GM23248 (cell line): ENCODE data around the gene SPAG6. TPM values are rescaled to one million over a fixed set of nuclear protein-coding genes. Genes with fewer than 3 reads are reported as not detected.
A peak's percentile ranks its signal among the peaks of the same experiment; 100 is the strongest.

Experiments
- DNase-seq: peaks from one replicate; pipeline ENCODE4 v3.0.0-alpha.2; 2015
- H2AFZ ChIP-seq: fragments of 200-600 bp; sonication (generic); 2 replicates; pipeline ENCODE4 v1.6.1; 2016; ENCODE audit warnings: antibody characterized with exemption
- H3F3A ChIP-seq: fragments of 200-600 bp; sonication (generic); 2 replicates; pipeline ENCODE4 v1.6.1; 2016; ENCODE audit warnings: mild to moderate bottlenecking, antibody characterized with exemption, mixed run types; ENCODE audit not compliant: insufficient read depth
- H3K27ac ChIP-seq: fragments of 200-600 bp; sonication (generic); 2 replicates; pipeline ENCODE4 v1.5.1; 2016; ENCODE audit warnings: mild to moderate bottlenecking
- H3K27me3 ChIP-seq: fragments of 200-600 bp; sonication (generic); replicated peaks from 2 replicates; pipeline ENCODE4 v1.6.1; 2016; ENCODE audit warnings: mild to moderate bottlenecking; ENCODE audit not compliant: insufficient read depth
- H3K36me3 ChIP-seq: fragments of 200-600 bp; sonication (generic); 2 replicates; pipeline ENCODE4 v1.6.1; 2016; ENCODE audit warnings: low read depth, mild to moderate bottlenecking
- H3K4me1 ChIP-seq: fragments of 200-600 bp; sonication (generic); 2 replicates; pipeline ENCODE4 v1.6.1; 2016; ENCODE audit warnings: mild to moderate bottlenecking; ENCODE audit not compliant: insufficient read depth
- H3K4me2 ChIP-seq: fragments of 200-600 bp; sonication (generic); one replicate; pipeline ENCODE4 v1.6.1; 2016; ENCODE audit warnings: mild to moderate bottlenecking; ENCODE audit not compliant: unreplicated experiment
- H3K4me3 ChIP-seq: fragments of 200-600 bp; sonication (generic); 2 replicates; pipeline ENCODE4 v1.5.1; 2016; ENCODE audit warnings: mild to moderate bottlenecking
- H3K79me2 ChIP-seq: fragments of 200-600 bp; sonication (generic); 2 replicates; pipeline ENCODE4 v1.6.1; 2016; ENCODE audit warnings: mild to moderate bottlenecking; ENCODE audit not compliant: insufficient read depth
- H3K9ac ChIP-seq: fragments of 200-600 bp; sonication (generic); 2 replicates; pipeline ENCODE4 v1.6.1; 2016; ENCODE audit warnings: mild to moderate bottlenecking
- H3K9me2 ChIP-seq: fragments of 200-600 bp; sonication (generic); 2 replicates; pipeline ENCODE4 v1.6.1; 2016; ENCODE audit warnings: mixed run types, mild to moderate bottlenecking, moderate library complexity; ENCODE audit not compliant: insufficient read depth
- H3K9me3 ChIP-seq: fragments of 200-600 bp; sonication (generic); one replicate; pipeline ENCODE4 v1.6.1; 2017; ENCODE audit warnings: low read depth
- H4K20me1 ChIP-seq: fragments of 200-600 bp; sonication (generic); 2 replicates; pipeline ENCODE4 v1.6.0; 2016; ENCODE audit not compliant: insufficient read depth
- EZH2 ChIP-seq: fragments of 200-600 bp; sonication (generic); IDR thresholded peaks from 2 replicates; pipeline ENCODE4 v1.6.1; 2018; ENCODE audit warnings: antibody characterized with exemption, mild to moderate bottlenecking; ENCODE audit not compliant: insufficient read depth, poor library complexity, severe bottlenecking
- EZH2phosphoT487 ChIP-seq: fragments of 200-600 bp; sonication (generic); IDR thresholded peaks from 2 replicates; pipeline ENCODE4 v1.6.1; 2018; ENCODE audit warnings: antibody characterized with exemption, moderate library complexity, mild to moderate bottlenecking, low read depth; ENCODE audit not compliant: insufficient read depth
- WGBS, 2 experiments: methylation state at CpG; one replicate each; pipeline ENCODE4 v1.1.6; 2015 to 2017; ENCODE audit warnings: low lambda C conversion rate in 2 of 2, low coverage in 1 of 2; ENCODE audit errors: missing lambda C conversion rate in 2 of 2; 5-methylcytosine and 5-hydroxymethylcytosine counted together
- in situ Hi-C: fragments of 300-500 bp; cut with MboI; formaldehyde crosslinking; loops from 2 replicates; pipeline ENCODE4 v1.15.0; 2020
- polyA plus RNA-seq: library from polyadenylated mRNA; unstranded; fragments of >200 nt; fragmentation: Nextera tagmentation; extraction: Ambion mirVana; gene quantifications from 2 replicates; pipeline ENCODE4 v1.2.1, GENCODE V29; 2016
- total RNA-seq: library from RNA; depleted of rRNA; stranded (reverse); fragments of >200 nt; shearing (Covaris generic); gene quantifications from 2 replicates; pipeline ENCODE4 v1.2.3, GENCODE V29; 2014

Gene SPAG6
- total and polyA plus RNA-seq, 2 experiments from 2014 or later, result not detected

GRCh38 chr10:22429146-22429545, 83.8 kb downstream of the SPAG6 start:
- Histone ChIP-seq H3K79me2 (no peaks in the 10 kb centered on the region), H3K4me3 (no peak overlapping the region), H3F3A (peaks cover 40% of the 10 kb centered on the region), H3K36me3 (no peaks in the 10 kb centered on the region), H4K20me1 (no peaks in the 10 kb centered on the region), H3K9me2 (no peaks in the 10 kb centered on the region), H3K27ac (no peak overlapping the region), H3K9me3 (no peaks in the 10 kb centered on the region), H3K9ac (no peak overlapping the region), H3K27me3 (no peaks in the 10 kb centered on the region), H2AFZ (no peak overlapping the region), H3K4me2 (peak overlapping the region; percentile 77), H3K4me1 (peaks cover 39% of the 10 kb centered on the region)
- DNase-seq, result no peak
- in situ Hi-C loops, result loop anchor here (10.0 kb wide), 1 partner anchor 424 kb away; the partner anchor contains the start of gene DNAJC1
- TF ChIP-seq EZH2, result no peak
- no peak for TF ChIP-seq EZH2phosphoT487
- 52 to 68% methylated on average over 3 of the region's 3 CpGs for WGBS, 2 experiments

- H2AFZ ChIP-seq, result no peak overlapping the region
- no peak for DNase-seq
- H3K4me3 ChIP-seq, result no peak overlapping the region
- no peaks in the 10 kb centered on the region for H4K20me1 ChIP-seq
- peaks cover 48% of the 10 kb centered on the region for H3F3A ChIP-seq
- H3K9me2 ChIP-seq, result no peaks in the 10 kb centered on the region
- in situ Hi-C loops, result loop anchor here (10.0 kb wide), 1 partner anchor 425 kb away; the partner anchor contains the start of gene DNAJC1
- no peaks in the 10 kb centered on the region for H3K27me3 ChIP-seq
- 78 to 81% methylated on average over 8 of the region's 8 CpGs for WGBS, 2 experiments
- no peaks in the 10 kb centered on the region for H3K9me3 ChIP-seq
- peaks cover 47% of the 10 kb centered on the region for H3K4me1 ChIP-seq
- TF ChIP-seq EZH2 (no peak), EZH2phosphoT487 (no peak)
- no peak overlapping the region for H3K9ac ChIP-seq
- H3K4me2 ChIP-seq, result no peak overlapping the region
- H3K36me3 ChIP-seq, result no peaks in the 10 kb centered on the region
- H3K79me2 ChIP-seq, result no peaks in the 10 kb centered on the region
- H3K27ac ChIP-seq, result no peak overlapping the region
Measured at GRCh38 chr10:22429981-22430421, 84.7 kb downstream of the SPAG6 start.

GRCh38 chr10:22433875-22434274, 88.6 kb downstream of the SPAG6 start:
- H3K79me2 ChIP-seq, result peaks cover 12% of the 10 kb centered on the region
- H3K9ac ChIP-seq, result peak overlapping the region; percentile 22; the same call in 1 of the 2 replicates
- no peak overlapping the region for H2AFZ ChIP-seq
- TF ChIP-seq EZH2phosphoT487 (no peak), EZH2 (no peak)
- H3K4me1 ChIP-seq, result peaks cover 46% of the 10 kb centered on the region
- peak overlapping the region; percentile 70 for H3K27ac ChIP-seq
- H3K9me3 ChIP-seq, result no peaks in the 10 kb centered on the region
- no peaks in the 10 kb centered on the region for H3K9me2 ChIP-seq
- peaks cover 37% of the 10 kb centered on the region for H3F3A ChIP-seq
- no peaks in the 10 kb centered on the region for H3K27me3 ChIP-seq
- peak overlapping the region; percentile 38 for H3K4me2 ChIP-seq
- DNase-seq, result peak; percentile 92
- WGBS, 2 experiments, result 0% methylated on average over 2 of the region's 2 CpGs
- in situ Hi-C loops, result no loop called here
- H3K36me3 ChIP-seq, result no peaks in the 10 kb centered on the region
- no peaks in the 10 kb centered on the region for H4K20me1 ChIP-seq
- H3K4me3 ChIP-seq, result no peak overlapping the region

GRCh38 chr10:22434521-22434920, 89.2 kb downstream of the SPAG6 start:
- Histone ChIP-seq H3K79me2 (peaks cover 17% of the 10 kb centered on the region), H3F3A (peaks cover 31% of the 10 kb centered on the region), H3K4me1 (peaks cover 40% of the 10 kb centered on the region), H3K9ac (peak overlapping the region; percentile 22), H3K36me3 (no peaks in the 10 kb centered on the region), H3K9me3 (no peaks in the 10 kb centered on the region), H4K20me1 (no peaks in the 10 kb centered on the region), H3K4me2 (peak overlapping the region; percentile 25), H3K9me2 (no peaks in the 10 kb centered on the region), H3K4me3 (no peak overlapping the region), H3K27me3 (no peaks in the 10 kb centered on the region), H3K27ac (peak overlapping the region; percentile 70), H2AFZ (no peak overlapping the region)
- 68 to 88% methylated on average over 2 of the region's 2 CpGs for WGBS, 2 experiments
- in situ Hi-C loops, result no loop called here
- no peak for DNase-seq
- TF ChIP-seq EZH2phosphoT487 (no peak), EZH2 (no peak)

GRCh38 chr10:22435650-22436049, 90.4 kb downstream of the SPAG6 start:
- in situ Hi-C loops, result no loop called here
- H3K9me3 ChIP-seq, result no peaks in the 10 kb centered on the region
- H3K27me3 ChIP-seq, result no peaks in the 10 kb centered on the region
- H3K36me3 ChIP-seq, result no peaks in the 10 kb centered on the region
- H3F3A ChIP-seq, result peaks cover 31% of the 10 kb centered on the region
- H3K4me3 ChIP-seq, result no peak overlapping the region
- H3K79me2 ChIP-seq, result peaks cover 17% of the 10 kb centered on the region
- no peak for DNase-seq
- H3K9me2 ChIP-seq, result no peaks in the 10 kb centered on the region
- no peak overlapping the region for H3K4me2 ChIP-seq
- H4K20me1 ChIP-seq, result no peaks in the 10 kb centered on the region
- H3K27ac ChIP-seq, result 0 out of 2 replicates have a peak overlapping the region, but pooled peaks have one; percentile 70
- H2AFZ ChIP-seq, result no peak overlapping the region
- peaks cover 37% of the 10 kb centered on the region for H3K4me1 ChIP-seq
- no peak overlapping the region for H3K9ac ChIP-seq
- no peak for TF ChIP-seq EZH2
- no peak for TF ChIP-seq EZH2phosphoT487
- 95 to 96% methylated on average over 10 of the region's 10 CpGs for WGBS, 2 experiments
